ENCODE measurements around the gene ZNF831.

The ZNF831 gene

GRCh38 chr20:59217794-59218280, 54.2 kb downstream of the ZNF831 start:
- DNase-seq: no peak

DNA sequence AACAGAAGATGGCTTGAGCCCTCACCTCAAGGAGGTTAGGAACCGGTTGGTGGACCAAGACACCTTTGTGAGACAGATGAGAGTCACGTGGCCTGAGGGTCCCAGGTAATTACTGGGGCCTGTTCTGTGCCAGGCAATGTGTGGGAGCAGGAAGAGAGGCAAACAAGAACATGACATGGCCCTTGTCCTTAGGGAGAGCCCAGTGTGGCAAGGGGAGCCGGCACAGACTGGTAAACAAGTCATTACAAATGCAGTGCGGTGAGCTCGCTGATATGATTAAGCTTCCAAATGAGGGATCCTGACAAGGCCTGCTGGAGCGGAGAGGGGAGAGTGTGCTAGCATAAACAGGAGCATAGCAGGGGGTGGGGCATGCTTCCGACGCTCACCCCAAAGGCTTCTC, 55.6 kb downstream of the ZNF831 start:
- no peak for DNase-seq

- no peak for DNase-seq
Observed at GRCh38 chr20:59220161-59220560, 56.5 kb downstream of the ZNF831 start.

DNA sequence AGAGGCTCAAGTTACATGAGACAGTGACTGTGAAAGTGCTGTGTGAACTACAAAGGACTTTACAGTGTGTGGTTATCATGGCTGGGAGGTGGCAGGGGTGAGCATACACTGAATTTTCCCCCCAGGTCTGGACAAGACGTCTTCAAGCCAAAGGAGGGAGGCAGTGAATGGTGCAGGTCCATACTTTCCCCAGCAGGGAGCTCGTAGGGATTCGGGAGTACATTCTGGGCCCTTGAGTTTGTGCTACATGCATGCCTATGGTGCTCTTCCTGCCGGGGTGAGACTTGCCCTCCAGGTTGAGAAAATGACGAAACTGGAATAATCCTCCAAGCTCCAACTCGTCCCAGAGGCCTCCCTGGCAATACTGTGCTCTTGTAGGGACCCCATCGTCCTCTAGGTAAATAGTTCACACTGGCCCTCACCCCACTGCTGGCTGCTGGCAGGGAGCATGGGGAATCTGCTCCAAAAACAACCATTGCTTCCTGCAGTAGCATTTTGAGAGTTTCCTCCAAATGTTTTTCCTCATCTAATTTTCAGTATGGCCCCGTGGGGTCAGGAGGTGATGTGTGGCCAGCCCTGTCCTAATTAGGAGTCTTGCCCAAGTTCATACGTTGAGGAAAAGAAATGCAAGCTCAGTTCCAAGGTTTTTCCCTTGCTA, 57.6 kb downstream of the ZNF831 start:
- DNase-seq: no peak

- no peak for DNase-seq
Observed at GRCh38 chr20:59221707-59222252, 58.2 kb downstream of the ZNF831 start.

- DNase-seq: peak; percentile 86
Observed at GRCh38 chr20:59222253-59223181, 58.9 kb downstream of the ZNF831 start.

- no peak for DNase-seq
Observed at GRCh38 chr20:59223182-59223601, 59.6 kb downstream of the ZNF831 start.

GRCh38 chr20:59223750-59224149, 60.1 kb downstream of the ZNF831 start:
- no peak for DNase-seq

DNA sequence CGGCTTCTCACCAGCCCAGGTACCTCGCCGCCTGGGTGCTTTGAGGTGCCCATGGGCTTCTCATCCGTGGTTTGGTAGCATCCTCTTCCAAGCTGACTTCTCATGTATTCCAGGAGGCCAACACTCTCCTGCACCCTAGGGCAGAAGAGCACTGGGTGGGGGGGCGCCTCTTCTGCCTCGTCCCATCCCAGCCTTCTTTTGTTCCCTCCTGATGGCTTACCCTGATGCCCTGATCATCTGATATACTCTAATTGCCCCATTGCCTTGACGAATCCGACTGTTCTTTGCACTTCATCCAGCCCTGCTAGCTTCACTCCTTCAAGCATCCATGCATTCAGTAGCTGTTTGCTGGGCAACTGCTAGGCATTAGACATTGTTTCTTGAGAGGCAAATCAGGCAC, 60.6 kb downstream of the ZNF831 start:
- no peak for DNase-seq

GRCh38 chr20:59230385-59230784, 66.8 kb downstream of the ZNF831 start:
- no peak for DNase-seq

- no peak for DNase-seq
Observed at GRCh38 chr20:59231124-59231804, 67.6 kb downstream of the ZNF831 start.

DNA sequence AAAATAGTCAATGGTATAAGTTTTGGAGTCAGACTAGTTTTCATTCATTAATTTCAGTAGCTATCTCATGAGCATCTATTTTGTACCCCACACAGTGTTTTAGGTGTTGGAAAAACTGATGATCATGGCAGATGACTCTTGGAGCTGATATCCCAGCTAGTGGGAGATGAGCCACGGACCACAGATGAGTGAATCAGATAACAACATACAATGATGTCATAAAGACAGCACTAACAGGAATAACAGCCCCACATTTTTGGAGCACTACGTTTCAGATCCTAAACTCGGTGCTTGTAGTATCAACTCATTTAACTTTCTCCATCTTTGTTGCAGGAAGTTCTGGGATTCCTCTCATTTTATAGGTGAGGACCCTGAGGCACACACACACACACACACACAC, 69.0 kb downstream of the ZNF831 start:
- DNase-seq: no peak

GRCh38 chr20:59235226-59235625, 71.6 kb downstream of the ZNF831 start:
- no peak for DNase-seq

DNA sequence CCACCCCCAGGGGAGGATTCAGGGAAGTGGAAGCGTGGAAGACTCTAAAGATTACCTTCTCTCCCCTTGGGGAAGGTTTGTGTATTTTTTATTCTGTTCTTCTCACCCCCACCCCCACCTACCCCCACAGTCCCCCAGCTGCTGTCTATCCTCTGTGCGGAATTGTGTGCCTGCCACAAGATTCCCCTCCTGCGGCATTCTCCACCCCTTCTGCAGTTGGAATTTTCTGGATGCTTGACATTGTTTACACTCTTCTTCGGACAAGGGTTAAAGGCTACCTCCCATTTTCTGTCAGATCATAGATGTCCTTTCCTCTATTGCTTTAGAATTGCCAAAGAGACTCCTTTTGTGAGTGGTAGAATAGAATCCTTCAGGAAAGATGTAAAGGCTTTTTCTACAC, 76.4 kb downstream of the ZNF831 start:
- DNase-seq: no peak

- DNase-seq: no peak
Observed at GRCh38 chr20:59242714-59243626, 79.3 kb downstream of the ZNF831 start.

- DNase-seq: no peak
Observed at GRCh38 chr20:59246691-59247400, 83.2 kb downstream of the ZNF831 start.

DNA sequence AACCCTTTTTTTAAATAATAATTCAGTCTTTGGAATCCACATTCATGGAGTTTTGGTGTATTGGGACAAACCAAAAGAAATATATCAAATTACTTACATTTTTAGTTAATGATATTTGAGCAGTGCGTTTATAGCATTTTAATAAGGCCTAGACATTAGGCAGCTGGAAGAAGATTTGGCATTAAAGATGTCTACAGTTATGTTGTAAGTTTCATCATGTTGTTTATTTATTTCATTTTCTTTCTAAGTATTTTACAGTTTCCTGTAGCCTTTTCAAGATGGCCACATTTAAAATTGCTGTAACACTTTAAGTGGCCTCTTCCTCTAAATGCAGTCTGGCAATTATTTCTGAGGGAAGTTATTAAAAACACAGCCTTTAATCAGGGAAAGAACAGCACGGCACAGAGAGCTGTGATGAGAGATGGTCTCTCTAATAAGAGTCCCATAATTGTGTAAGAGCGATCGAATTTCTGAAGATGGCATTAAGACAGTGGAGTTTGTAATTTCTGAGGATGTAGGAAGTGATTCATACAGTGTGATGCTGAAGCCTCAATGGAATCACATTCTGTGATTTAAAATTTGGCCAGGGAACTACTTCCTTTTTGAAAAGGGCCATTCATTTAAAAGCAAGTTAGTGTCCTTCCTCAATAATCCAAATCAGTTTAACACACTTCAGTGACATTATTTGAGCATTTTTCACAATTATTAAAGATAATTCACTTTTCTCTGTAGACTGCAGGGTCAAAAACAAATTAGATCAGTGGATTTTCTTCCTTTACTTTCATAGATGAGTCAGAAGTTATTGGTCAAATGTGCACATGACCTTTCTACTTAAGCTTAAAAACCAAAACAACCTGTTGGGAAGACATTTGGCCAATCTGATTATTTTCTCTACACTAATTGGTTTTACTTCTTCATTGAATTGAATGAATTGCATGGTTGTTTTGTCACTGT, 84.4 kb downstream of the ZNF831 start:
- no peak for DNase-seq

DNA sequence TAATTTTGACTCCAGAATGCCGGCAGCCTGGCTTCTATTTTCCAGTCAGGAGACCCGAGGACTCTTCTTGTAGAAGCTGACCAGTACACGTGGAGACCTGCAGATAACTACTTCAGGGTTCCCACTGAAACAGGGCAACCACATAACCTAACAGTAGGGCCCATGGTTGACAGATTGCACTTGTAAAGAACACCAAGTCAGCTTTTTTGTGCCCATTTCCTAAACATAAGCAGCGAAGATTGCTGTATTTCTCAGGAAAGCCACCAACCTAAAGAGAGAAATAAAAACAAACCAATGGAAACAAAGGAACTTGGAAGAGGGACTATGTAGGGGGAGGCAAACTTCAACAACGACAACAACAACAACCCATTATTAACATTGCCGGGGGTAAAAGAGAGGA, 86.7 kb downstream of the ZNF831 start:
- no peak for DNase-seq

GRCh38 chr20:59253325-59253724, 89.7 kb downstream of the ZNF831 start:
- no peak for DNase-seq

GRCh38 chr20:59253779-59254319, 90.2 kb downstream of the ZNF831 start:
- no peak for DNase-seq
